Testis (tissue), 3 donors: ENCODE data around the gene SEC31A. TPM values are rescaled to one million over a fixed set of nuclear protein-coding genes. Genes with fewer than 3 reads are reported as not detected.

ENCODE experiments used
- DNase-seq: peaks from one replicate; pipeline ENCODE4 v3.0.0-alpha.2; 2019
- H3K27ac ChIP-seq, 2 donors: fragments of 200-600 bp; sonication (generic); one replicate each; pipeline ENCODE4 v1.5.1; 2019
- H3K27me3 ChIP-seq: fragments of 200-600 bp; sonication (generic); one replicate; pipeline ENCODE4 v1.5.1; 2019
- H3K36me3 ChIP-seq: fragments of 200-600 bp; sonication (generic); one replicate; pipeline ENCODE4 v1.5.1; 2017; ENCODE audit warnings: low read depth; ENCODE audit errors: missing control alignments
- H3K4me1 ChIP-seq: fragments of 200-600 bp; sonication (generic); one replicate; pipeline ENCODE4 v1.5.1; 2019
- H3K4me3 ChIP-seq, 2 donors: fragments of 200-600 bp; sonication (generic); one replicate each; pipeline ENCODE4 v1.5.1; 2017 to 2019
- H3K9me3 ChIP-seq: fragments of 200-600 bp; sonication (generic); one replicate; pipeline ENCODE4 v1.5.1; 2017
- CTCF ChIP-seq, 3 experiments: fragments of 450-650 bp in 2 of 3; fragments of 200-600 bp in 1 of 3; sonication (generic) in 1 of 3; IDR thresholded peaks; one replicate each; pipeline ENCODE4 v1.5.1; 2016 to 2019; ENCODE audit warnings: antibody characterized with exemption in 3 of 3, mild to moderate bottlenecking in 2 of 3, moderate library complexity in 1 of 3
- POLR2A ChIP-seq: fragments of 450-650 bp; IDR thresholded peaks from one replicate; pipeline ENCODE4 v1.6.1; 2017; ENCODE audit warnings: antibody characterized with exemption, mild to moderate bottlenecking, moderate library complexity
- WGBS, 2 donors: methylation state at CpG; one replicate each; pipeline ENCODE4 v1.1.5; 2018; 5-methylcytosine and 5-hydroxymethylcytosine counted together
- intact Hi-C: fragments of 100-400 bp; cut with DNase I; formaldehyde crosslinking; loops from one replicate; pipeline ENCODE4 v1.15.1; 2023; ENCODE audit warnings: low total_unique reads
- polyA plus RNA-seq: library from polyadenylated mRNA; stranded (reverse); fragments of 350-450 nt; fragmentation: Illumina TruSeq; extraction: RNeasy Lipid Tissue Mini Kit (QIAGEN cat#74804); gene quantifications from one replicate; pipeline ENCODE4 v1.2.3, GENCODE V29; 2014; ENCODE audit warnings: low read depth, low replicate concordance; ENCODE audit not compliant: insufficient read depth
- total RNA-seq, 2 donors: library from RNA; depleted of rRNA; stranded (reverse); fragments of >200 nt; gene quantifications; one replicate each; pipeline ENCODE4 v1.2.3, GENCODE V29; 2016

Gene SEC31A
- total and polyA plus RNA-seq, 3 donors from 2014 or later = 131 to 191 (median 168) TPM

GRCh38 chr4:82773057-82773456, 117.9 kb downstream of the SEC31A start:
- Histone ChIP-seq H3K27me3 (no peaks in the 10 kb centered on the region), H3K4me3 (no peak overlapping the region), H3K36me3 (no peaks in the 10 kb centered on the region), H3K27ac (no peak overlapping the region), H3K9me3 (no peaks in the 10 kb centered on the region), H3K4me1 (peaks cover 26% of the 10 kb centered on the region)
- WGBS, 2 donors = 53 to 67% methylated on average over 4 of the region's 4 CpGs
- intact Hi-C loops = no loop called here
- DNase-seq = peak; percentile 65
- TF ChIP-seq CTCF (IDR thresholded peaks at IDR 0.05) (no peak), POLR2A (no peak)

DNA sequence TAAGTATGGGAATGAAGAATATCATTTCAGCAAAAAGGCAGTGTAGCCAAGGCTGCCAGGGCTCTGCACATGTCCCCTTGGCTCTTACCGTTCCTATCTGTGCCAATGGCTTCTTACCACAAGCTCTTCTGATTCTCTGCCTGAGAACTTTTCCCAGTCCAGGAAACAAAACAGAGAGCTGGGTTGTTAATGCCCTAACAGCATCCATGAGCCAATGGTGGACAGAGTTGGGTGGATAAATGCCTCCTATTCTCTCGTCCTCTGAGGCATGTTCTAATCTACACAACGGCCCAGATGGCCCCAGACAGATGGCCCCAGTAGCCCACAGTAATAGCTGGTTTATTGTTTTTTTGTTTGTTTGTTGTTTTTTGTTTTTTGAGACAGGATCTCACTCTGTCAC, 120.3 kb downstream of the SEC31A start:
- peaks cover 18% of the 10 kb centered on the region for H3K4me1 ChIP-seq
- intact Hi-C loops = no loop called here
- H3K27me3 ChIP-seq = no peaks in the 10 kb centered on the region
- H3K9me3 ChIP-seq = no peaks in the 10 kb centered on the region
- H3K27ac ChIP-seq = no peak overlapping the region
- no peak for TF ChIP-seq POLR2A
- no peak for TF ChIP-seq CTCF (IDR thresholded peaks at IDR 0.05)
- H3K36me3 ChIP-seq = no peaks in the 10 kb centered on the region
- H3K4me3 ChIP-seq = no peak overlapping the region
- WGBS, 2 donors = 46 to 49% methylated on average over 3 of the region's 3 CpGs
- DNase-seq = no peak

Other genes with a start within 250 kb of the SEC31A start
- gene SCD5, start 92.4 kb downstream of the SEC31A start, total RNA-seq = 100 to 1,000 TPM; 149 to 161 TPM
- 76.4 TPM for gene SCD5, start 92.4 kb downstream of the SEC31A start, polyA plus RNA-seq
- gene THAP9, start 9.6 kb upstream of the SEC31A start, total RNA-seq = 10 to 100 TPM; 21.7 to 29.0 TPM
- 18.0 TPM for gene THAP9, start 9.6 kb upstream of the SEC31A start, polyA plus RNA-seq
- gene LIN54, start 119.7 kb upstream of the SEC31A start, total RNA-seq = 10 to 100 TPM; 14.5 to 14.6 TPM
- 13.2 TPM for gene LIN54, start 119.7 kb upstream of the SEC31A start, polyA plus RNA-seq
- gene COPS4, start 144.0 kb upstream of the SEC31A start, total RNA-seq = 100 to 1,000 TPM in 1 of 2 donors, 10 to 100 TPM in 1; 73.2 to 100 TPM
- 87.6 TPM for gene COPS4, start 144.0 kb upstream of the SEC31A start, polyA plus RNA-seq
- 1 to 10 TPM in 1 of 2 donors, under 1 TPM in 1; 0.55 to 1.3 TPM for gene PLAC8, start 223.6 kb upstream of the SEC31A start, total RNA-seq
- 2.0 TPM for gene PLAC8, start 223.6 kb upstream of the SEC31A start, polyA plus RNA-seq